ENCODE measurements around the gene SLC7A6. TPM values are rescaled to one million over a fixed set of nuclear protein-coding genes. Genes with fewer than 3 reads are reported as not detected.

SLC7A6 gene
- total RNA-seq, 1 donor from 2014 or later: 103 TPM

DNA sequence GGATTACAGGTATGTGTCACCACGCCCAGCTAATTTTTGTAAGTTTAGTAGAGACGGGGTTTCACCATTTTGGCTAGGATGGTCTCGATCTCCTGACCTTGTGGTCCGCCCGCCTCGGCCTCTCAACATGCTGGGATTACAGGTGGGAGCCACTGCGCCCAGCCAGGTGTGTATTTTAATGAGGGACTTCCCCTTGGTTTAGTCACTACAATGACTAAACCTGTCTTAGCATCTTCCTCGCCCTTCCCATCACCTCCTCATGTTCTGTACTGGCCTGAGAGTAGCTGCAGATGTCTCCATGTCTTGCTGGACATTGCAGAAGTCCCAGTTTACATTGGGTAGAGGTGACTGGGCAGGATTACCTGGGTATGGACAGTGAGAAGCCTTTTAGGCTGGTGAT, 9.6 kb downstream of the SLC7A6 start:
- peak overlapping the region; percentile 92 for H3K27ac Mint-ChIP-seq
- H3K4me1 Mint-ChIP-seq: peaks cover 74% of the 10 kb centered on the region
- intact Hi-C loops (cut with micrococcal nuclease): loop anchor here (2.0 kb wide), 1 partner anchor 15 kb away; no protein-coding TSS in a partner anchor
- H3K27me3 Mint-ChIP-seq: no peaks in the 10 kb centered on the region
- H3K9me3 Mint-ChIP-seq: no peaks in the 10 kb centered on the region
- DNase-seq: no peak
- H3K36me3 Mint-ChIP-seq (ENCODE audit: low read depth): peaks cover 62% of the 10 kb centered on the region
- H3K4me3 Mint-ChIP-seq: peak overlapping the region; percentile 64

DNA sequence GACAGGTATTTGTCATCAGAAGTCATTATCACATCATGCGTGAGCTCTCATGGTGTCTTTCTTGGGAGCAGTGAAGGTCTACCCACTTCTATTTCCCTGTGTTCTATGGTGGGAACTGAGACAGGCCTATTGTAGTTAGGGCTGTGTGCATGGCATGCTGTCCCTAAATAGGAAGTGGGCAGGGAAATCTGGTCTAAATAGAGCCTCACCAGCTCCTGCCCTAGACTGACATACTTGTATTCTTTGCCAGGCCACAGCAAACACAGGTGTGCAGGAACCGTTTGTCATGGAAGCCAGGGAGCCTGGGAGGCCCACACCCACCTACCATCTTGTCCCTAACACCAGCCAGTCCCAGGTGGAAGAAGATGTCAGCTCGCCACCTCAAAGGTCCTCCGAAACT, 10.1 kb downstream of the SLC7A6 start:
- peak overlapping the region; percentile 64 for H3K4me3 Mint-ChIP-seq
- peaks cover 61% of the 10 kb centered on the region for H3K36me3 Mint-ChIP-seq (ENCODE audit: low read depth)
- intact Hi-C loops (cut with micrococcal nuclease): no loop called here

DNA sequence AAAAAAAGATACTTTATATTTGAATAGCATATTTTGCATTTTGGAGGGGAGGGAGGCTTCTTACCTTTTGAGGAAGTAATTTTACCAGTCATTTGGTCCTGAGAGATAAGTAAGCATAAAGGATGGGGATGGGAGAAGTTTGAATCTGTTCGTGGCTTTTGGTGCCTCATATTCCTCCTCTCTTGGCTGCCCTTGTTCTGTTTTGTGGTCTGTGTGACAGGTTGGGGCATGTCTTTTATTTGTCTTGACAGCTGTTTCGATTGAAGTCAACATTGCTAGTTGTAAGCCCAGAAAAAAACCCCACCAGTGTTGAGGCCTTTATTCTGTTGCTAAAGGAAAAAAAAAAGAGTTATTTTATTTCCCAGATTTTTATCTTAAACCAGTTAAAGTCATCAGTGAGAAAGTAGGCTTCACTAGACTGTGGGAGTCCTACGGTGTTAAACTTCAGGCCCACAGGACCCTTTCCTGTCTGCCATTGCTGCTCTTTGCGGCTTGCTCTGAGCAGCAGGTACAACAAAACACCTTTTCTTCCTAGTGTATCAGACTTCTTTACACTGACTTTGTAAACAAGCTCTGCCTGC, 11.4 kb downstream of the SLC7A6 start:
- peak; percentile 85 for DNase-seq
- H3K4me3 Mint-ChIP-seq: peak overlapping the region; percentile 73
- no peaks in the 10 kb centered on the region for H3K27me3 Mint-ChIP-seq
- peaks cover 62% of the 10 kb centered on the region for H3K36me3 Mint-ChIP-seq (ENCODE audit: low read depth)
- intact Hi-C loops (cut with micrococcal nuclease): loop anchor here (1.0 kb wide), 2 partner anchors 9 to 11 kb away; partner anchors contain the start of gene SLC7A6
- H3K27ac Mint-ChIP-seq: peak overlapping the region; percentile 83
- peaks cover 64% of the 10 kb centered on the region for H3K4me1 Mint-ChIP-seq
- H3K9me3 Mint-ChIP-seq: no peaks in the 10 kb centered on the region

More for the DNA sequence above, 10.1 kb downstream of the SLC7A6 start:
- no peaks in the 10 kb centered on the region for H3K27me3 Mint-ChIP-seq
- H3K27ac Mint-ChIP-seq: peak overlapping the region; percentile 92
- peaks cover 70% of the 10 kb centered on the region for H3K4me1 Mint-ChIP-seq
- no peak for DNase-seq
- H3K9me3 Mint-ChIP-seq: no peaks in the 10 kb centered on the region

DNA sequence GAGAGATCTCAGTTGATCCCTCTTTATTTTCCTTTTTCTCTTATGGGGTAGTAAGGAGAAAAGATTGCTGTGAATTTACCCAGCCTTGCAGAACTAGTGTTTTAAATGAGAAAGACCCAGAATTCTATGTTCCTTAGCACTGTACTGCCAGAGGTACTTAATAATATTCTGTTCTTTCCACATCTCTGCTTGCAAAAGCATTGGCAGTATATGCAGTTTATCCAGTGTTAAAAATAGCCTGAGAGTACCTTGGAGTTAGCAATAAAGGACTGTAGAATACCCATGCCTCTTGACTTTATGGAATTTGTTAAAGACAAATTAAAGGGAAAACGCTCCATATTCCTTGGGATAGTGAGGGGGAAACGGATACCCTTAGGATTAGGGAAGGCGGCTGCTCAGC, 11.9 kb downstream of the SLC7A6 start:
- Mint-ChIP-seq H3K27me3 (no peaks in the 10 kb centered on the region), H3K4me3 (peak overlapping the region; percentile 73), H3K9me3 (no peaks in the 10 kb centered on the region), H3K4me1 (peaks cover 65% of the 10 kb centered on the region), H3K27ac (peak overlapping the region; percentile 83), H3K36me3 (ENCODE audit: low read depth) (peaks cover 60% of the 10 kb centered on the region)
- no peak for DNase-seq
- intact Hi-C loops (cut with micrococcal nuclease): no loop called here

DNA sequence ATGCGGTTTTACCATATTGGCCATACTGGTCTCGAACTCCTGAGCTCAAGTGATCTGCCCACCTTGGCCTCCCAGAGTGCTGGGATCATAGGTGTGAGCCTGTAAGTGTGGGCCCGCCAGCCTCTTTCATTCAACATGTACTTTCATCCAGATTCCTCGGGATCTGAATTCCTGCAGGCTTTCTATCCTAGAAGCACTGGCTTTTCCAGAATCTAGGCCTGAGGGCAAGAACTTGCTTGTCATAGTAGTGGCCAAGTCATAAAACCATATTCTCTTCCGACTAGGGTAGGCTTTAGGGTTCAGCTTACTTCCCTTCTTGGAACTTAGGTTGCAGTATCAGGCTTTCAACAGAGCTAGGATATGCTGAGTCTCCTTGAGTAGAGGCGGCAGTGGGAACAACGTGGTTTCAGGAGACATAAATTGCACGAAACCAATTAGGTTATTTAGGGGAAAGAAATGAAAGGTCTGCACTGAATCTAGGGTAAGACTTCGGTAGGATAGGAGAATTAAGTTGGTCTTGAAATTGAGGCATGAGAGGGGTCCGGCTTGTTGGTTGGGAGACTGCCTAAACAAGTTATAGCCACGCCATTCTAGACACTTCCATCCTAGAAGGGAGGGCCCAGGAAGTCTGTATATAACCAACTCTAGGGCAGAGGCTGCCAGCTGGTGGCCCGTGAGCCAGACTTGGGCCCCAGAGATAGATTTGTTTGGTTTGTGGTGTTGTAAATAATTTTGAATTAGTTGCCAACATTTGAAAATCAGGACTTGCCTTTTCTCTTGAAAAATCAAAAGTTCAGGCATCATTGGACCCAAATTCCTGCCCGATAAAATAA, 15.6 kb downstream of the SLC7A6 start:
- no peak for DNase-seq
- peak overlapping the region; percentile 39 for H3K4me3 Mint-ChIP-seq
- peaks cover 67% of the 10 kb centered on the region for H3K4me1 Mint-ChIP-seq
- H3K27ac Mint-ChIP-seq: peak overlapping the region; percentile 42
- H3K27me3 Mint-ChIP-seq: no peaks in the 10 kb centered on the region
- intact Hi-C loops (cut with micrococcal nuclease): no loop called here
- H3K36me3 Mint-ChIP-seq (ENCODE audit: low read depth): peaks cover 63% of the 10 kb centered on the region
- no peaks in the 10 kb centered on the region for H3K9me3 Mint-ChIP-seq

DNA sequence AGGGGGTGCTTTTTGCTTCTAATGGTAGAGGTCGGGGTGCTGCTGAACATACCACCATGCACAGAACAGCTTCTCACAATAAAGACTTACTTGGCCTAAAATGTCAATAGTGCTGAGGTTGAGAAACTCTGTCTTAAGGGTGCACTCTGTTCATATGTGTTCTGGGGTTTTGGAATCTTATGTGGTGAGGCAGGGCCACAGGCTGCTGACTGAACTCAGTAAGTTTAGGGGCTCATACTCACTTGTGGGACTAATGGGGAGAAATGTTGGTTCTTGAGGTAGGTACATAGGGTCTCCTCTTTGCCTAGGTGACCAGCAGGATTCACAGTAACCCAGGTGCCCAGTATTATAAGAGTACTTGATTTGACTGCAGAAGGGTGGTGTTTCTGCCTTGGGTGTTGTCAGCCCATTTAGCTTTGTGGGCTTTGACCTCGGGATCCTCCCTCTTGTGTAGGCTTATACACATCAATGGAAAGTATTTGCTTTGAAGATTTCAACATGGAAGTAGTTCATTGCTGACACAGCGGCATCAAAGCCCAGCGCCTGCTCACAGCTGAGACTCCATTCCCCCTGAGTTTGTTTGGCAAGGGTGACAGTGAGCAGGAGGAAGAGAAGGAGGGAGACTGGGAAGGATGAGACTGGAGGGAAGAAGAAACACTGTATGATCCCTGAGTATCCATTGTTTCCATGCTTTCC, 17.2 kb downstream of the SLC7A6 start:
- Mint-ChIP-seq H3K36me3 (ENCODE audit: low read depth) (peaks cover 59% of the 10 kb centered on the region), H3K9me3 (no peaks in the 10 kb centered on the region), H3K27ac (peak overlapping the region; percentile 81), H3K4me3 (peak overlapping the region; percentile 54), H3K4me1 (peaks cover 62% of the 10 kb centered on the region), H3K27me3 (no peaks in the 10 kb centered on the region)
- DNase-seq: peak; percentile 78
- intact Hi-C loops (cut with micrococcal nuclease): no loop called here

DNA sequence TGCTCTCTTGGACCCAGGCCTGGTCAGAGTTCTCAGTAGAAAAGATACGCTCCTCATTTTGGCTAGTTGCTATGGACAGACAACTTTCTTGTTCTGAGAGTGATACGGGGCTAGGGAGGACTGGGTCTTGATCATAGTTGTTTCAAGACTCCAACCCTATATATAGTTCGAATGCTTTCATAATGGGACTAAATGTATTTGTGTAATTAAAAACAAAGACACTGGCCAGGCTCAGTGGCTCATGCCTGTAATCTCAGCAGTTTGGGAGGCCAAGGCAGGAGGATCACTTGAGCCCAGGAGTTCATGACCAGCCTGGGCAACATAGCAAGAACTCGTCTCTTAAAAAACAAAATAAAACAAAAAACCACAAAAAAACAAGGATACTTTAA, 17.7 kb downstream of the SLC7A6 start:
- intact Hi-C loops (cut with micrococcal nuclease): no loop called here
- H3K4me3 Mint-ChIP-seq: peak overlapping the region; percentile 54
- H3K36me3 Mint-ChIP-seq (ENCODE audit: low read depth): peaks cover 58% of the 10 kb centered on the region

DNA sequence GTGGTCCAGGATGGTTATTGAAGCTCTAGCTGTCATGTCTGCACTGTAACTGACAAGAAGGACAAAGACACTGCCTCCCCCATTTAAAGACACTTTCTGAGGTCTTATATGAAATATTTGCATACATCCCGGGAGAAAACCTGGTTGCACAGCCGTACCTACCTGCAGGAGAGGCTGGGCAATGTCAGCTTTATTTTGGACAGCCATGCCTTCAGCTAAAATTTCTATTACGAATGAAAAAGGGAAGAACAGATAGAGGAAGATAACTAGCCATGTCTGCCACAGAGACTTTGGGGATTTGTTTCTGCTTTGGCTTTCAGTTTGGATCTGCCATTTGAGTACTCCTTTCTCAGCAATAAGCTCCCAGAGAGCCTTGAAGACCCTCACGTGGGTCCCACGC, 19.0 kb downstream of the SLC7A6 start:
- H3K27ac Mint-ChIP-seq: peak overlapping the region; percentile 85
- no peak for DNase-seq
- intact Hi-C loops (cut with micrococcal nuclease): no loop called here
- no peaks in the 10 kb centered on the region for H3K9me3 Mint-ChIP-seq
- peaks cover 73% of the 10 kb centered on the region for H3K4me1 Mint-ChIP-seq
- H3K36me3 Mint-ChIP-seq (ENCODE audit: low read depth): peaks cover 70% of the 10 kb centered on the region
- peak overlapping the region; percentile 80 for H3K4me3 Mint-ChIP-seq
- H3K27me3 Mint-ChIP-seq: no peaks in the 10 kb centered on the region

More for the DNA sequence above, 17.7 kb downstream of the SLC7A6 start:
- Mint-ChIP-seq H3K27me3 (no peaks in the 10 kb centered on the region), H3K4me1 (peaks cover 61% of the 10 kb centered on the region), H3K27ac (peak overlapping the region; percentile 81), H3K9me3 (no peaks in the 10 kb centered on the region)
- no peak for DNase-seq

DNA sequence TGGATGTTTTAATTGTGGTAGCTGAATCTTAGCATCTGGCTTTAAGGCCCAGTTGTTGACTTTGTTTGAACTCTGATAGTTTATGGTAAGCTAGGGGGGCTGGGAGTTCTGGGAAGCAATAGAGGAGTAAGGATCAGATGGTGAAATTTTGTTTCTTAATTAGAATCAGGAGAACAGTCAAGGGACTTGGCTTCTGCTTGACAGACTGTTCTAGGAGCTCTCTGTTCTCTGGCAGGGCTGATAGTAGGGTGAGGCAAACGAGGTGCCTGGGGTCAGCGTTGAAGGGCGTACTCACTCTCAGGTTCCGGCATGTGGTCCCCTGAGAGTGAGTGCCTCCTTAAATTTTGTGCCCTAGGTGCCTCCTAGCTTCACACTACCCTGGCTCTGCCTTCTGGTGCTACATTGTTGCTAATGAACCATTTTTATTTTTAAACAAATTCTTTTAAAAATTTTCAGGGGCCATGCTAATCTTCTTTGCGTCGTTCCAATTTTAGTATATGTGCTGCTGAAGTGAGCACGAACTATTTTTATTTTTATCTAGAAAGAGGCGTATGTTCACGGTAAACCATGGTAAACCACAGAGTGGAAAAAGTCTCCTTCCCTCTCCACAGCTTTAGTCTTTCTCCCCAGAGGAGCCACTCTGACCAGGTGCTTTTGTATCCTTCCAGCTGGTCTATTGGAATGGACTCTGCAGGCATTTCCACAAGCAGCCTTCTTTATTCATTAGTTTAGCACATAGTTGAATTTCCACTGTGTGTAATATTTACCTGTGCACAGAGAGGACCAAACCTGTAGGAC, 19.7 kb downstream of the SLC7A6 start:
- Mint-ChIP-seq H3K36me3 (ENCODE audit: low read depth) (peaks cover 70% of the 10 kb centered on the region), H3K4me3 (peak overlapping the region; percentile 80), H3K27me3 (no peaks in the 10 kb centered on the region), H3K9me3 (no peaks in the 10 kb centered on the region), H3K27ac (peak overlapping the region; percentile 85), H3K4me1 (peaks cover 73% of the 10 kb centered on the region)
- intact Hi-C loops (cut with micrococcal nuclease): loop anchor here (1.0 kb wide), 1 partner anchor 9 kb away; no protein-coding TSS in a partner anchor
- DNase-seq: peak; percentile 72

DNA sequence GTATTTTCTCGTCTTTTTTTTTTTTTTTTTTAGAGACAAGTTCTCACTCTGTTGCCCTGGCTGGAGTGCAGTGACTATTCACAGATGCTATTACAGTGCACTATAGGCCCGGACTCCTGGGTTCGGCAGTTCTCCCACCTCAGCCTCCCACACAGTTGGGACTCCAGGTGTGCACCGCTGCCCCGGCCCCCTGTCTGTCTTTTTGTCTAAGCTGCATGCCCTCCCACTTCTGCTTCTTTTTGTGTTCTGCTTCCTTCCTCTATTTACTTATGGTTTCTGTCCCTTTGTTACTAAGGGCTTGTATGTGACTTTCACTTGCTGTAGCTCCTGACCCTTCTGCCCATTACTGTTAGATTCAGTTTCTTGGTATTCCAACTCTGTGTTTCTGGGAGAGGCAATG, 20.5 kb downstream of the SLC7A6 start:
- intact Hi-C loops (cut with micrococcal nuclease): loop anchor here (1.0 kb wide), 1 partner anchor 10 kb away; no protein-coding TSS in a partner anchor
- H3K9me3 Mint-ChIP-seq: no peaks in the 10 kb centered on the region
- no peaks in the 10 kb centered on the region for H3K27me3 Mint-ChIP-seq
- H3K36me3 Mint-ChIP-seq (ENCODE audit: low read depth): peaks cover 68% of the 10 kb centered on the region
- H3K27ac Mint-ChIP-seq: peak overlapping the region; percentile 85
- peak overlapping the region; percentile 80 for H3K4me3 Mint-ChIP-seq
- peak; percentile 78 for DNase-seq
- H3K4me1 Mint-ChIP-seq: peaks cover 77% of the 10 kb centered on the region

DNA sequence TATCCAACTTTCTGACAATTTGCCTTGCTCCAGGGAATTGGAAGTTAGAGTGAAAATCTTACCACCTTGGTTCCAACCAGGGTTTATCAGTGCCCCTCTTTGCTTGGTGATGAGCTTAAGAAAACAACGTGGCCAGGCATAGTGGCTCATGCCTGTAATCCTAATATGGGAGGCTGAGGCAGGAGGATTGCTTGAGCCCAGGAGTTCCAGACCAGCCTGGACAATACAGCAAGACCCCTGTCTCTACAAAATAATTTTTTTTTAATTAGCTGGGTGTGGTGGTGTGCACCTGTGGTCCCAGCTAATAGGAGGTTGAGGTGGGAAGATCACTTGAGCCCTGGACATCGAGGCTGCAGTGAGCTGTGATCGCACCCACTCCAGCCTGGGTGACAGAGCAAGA, 21.4 kb downstream of the SLC7A6 start:
- Mint-ChIP-seq H3K27me3 (no peaks in the 10 kb centered on the region), H3K4me3 (peak overlapping the region; percentile 80), H3K36me3 (ENCODE audit: low read depth) (peaks cover 71% of the 10 kb centered on the region), H3K4me1 (peaks cover 81% of the 10 kb centered on the region), H3K27ac (peak overlapping the region; percentile 85), H3K9me3 (no peaks in the 10 kb centered on the region)
- intact Hi-C loops (cut with micrococcal nuclease): loop anchor here (1.0 kb wide), 1 partner anchor 20 kb away; no protein-coding TSS in a partner anchor
- DNase-seq: no peak

DNA sequence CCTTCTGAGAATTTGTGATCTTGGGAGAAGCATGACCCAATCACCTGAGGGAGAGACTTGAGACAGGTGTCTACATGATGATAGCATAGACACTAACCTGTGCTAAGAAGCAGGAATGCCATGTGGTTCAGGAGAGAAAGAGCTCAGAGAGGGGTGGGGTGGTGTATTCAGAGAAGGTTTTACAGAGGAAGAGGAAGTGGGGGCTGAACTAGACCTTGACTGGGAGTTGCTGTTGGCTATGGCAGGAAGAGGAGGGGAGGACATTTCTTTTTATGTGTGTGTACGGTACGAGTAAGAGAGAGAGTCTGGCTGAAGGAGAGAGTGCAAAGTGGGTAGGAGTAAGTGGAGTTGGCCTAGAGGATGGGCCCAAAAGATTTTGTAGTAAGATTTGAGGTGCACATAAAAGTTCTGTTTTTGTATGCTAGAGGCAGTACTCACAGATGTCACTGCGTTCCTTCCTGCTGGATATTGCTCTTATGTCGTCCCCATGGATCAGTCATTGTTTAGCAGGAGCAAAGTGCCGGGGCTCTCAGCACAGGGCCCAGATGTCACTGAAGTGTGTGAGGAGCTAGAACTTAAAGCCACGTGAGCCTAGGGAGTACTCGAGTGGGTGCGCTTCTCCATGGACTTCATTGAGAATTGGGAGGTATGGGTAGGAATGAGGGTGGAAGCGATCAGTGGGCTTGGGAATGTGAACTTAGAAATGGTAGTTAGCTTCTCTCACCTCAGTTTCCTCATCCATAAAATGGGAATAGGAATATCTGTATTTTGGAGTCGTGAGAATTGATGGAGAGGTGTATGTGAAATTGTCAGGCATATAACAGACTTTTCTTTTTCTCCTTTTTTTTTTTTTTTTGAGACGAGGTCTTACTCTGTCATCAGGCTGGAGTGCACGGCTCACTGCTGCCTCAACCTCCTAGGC, 22.1 kb downstream of the SLC7A6 start:
- peak overlapping the region; percentile 80 for H3K4me3 Mint-ChIP-seq
- no peaks in the 10 kb centered on the region for H3K9me3 Mint-ChIP-seq
- H3K4me1 Mint-ChIP-seq: peaks cover 81% of the 10 kb centered on the region
- H3K27me3 Mint-ChIP-seq: no peaks in the 10 kb centered on the region
- peaks cover 72% of the 10 kb centered on the region for H3K36me3 Mint-ChIP-seq (ENCODE audit: low read depth)
- intact Hi-C loops (cut with micrococcal nuclease): loop anchor here (1.0 kb wide), 1 partner anchor 21 kb away; no protein-coding TSS in a partner anchor
- peak overlapping the region; percentile 85 for H3K27ac Mint-ChIP-seq
- peak; percentile 85 for DNase-seq
